GM23338 (cell line): ENCODE results near the gene MAP3K8. TPM values are rescaled to one million over a fixed set of nuclear protein-coding genes. Genes with fewer than 3 reads are reported as not detected.

Experiments used
- ATAC-seq: fragments of 200-7000 bp; cut with Tn5 transposase; 3 replicates; pipeline ENCODE4 v1.9.1; 2020
- DNase-seq: peaks from one replicate; pipeline ENCODE4 v3.0.0-alpha.2; 2015; ENCODE audit warnings: low spot score
- H2AFZ ChIP-seq: fragments of 200-600 bp; sonication (generic); 2 replicates; pipeline ENCODE4 v1.8.0; 2016; ENCODE audit warnings: antibody characterized with exemption, mild to moderate bottlenecking, moderate library complexity
- H3F3A ChIP-seq: fragments of 200-600 bp; sonication (generic); replicated peaks from 2 replicates; pipeline ENCODE4 v1.8.0; 2017; ENCODE audit warnings: antibody characterized with exemption, mixed run types, low read depth
- H3K27ac ChIP-seq: fragments of 200-600 bp; sonication (generic); 2 replicates; pipeline ENCODE4 v1.6.1; 2016; ENCODE audit warnings: low read depth
- H3K27me3 ChIP-seq: fragments of 200-600 bp; sonication (generic); 2 replicates; pipeline ENCODE4 v1.8.0; 2016; ENCODE audit warnings: mild to moderate bottlenecking, mixed run types, moderate library complexity; ENCODE audit not compliant: insufficient read depth
- H3K36me3 ChIP-seq: fragments of 200-600 bp; sonication (generic); 2 replicates; pipeline ENCODE4 v1.8.0; 2016; ENCODE audit warnings: mild to moderate bottlenecking; ENCODE audit not compliant: insufficient read depth
- H3K4me1 ChIP-seq: fragments of 200-600 bp; sonication (generic); 2 replicates; pipeline ENCODE4 v1.8.0; 2016; ENCODE audit warnings: mild to moderate bottlenecking, moderate library complexity; ENCODE audit not compliant: insufficient read depth
- H3K4me2 ChIP-seq: fragments of 200-600 bp; sonication (generic); 2 replicates; pipeline ENCODE4 v1.7.1; 2017; ENCODE audit warnings: mixed run types
- H3K4me3 ChIP-seq: fragments of 200-600 bp; sonication (generic); 2 replicates; pipeline ENCODE4 v1.6.1; 2016; ENCODE audit warnings: mixed run types
- H3K79me2 ChIP-seq: fragments of 200-600 bp; sonication (generic); replicated peaks from 2 replicates; pipeline ENCODE4 v1.8.0; 2017; ENCODE audit warnings: mild to moderate bottlenecking; ENCODE audit not compliant: insufficient read depth
- H3K9me2 ChIP-seq: fragments of 200-600 bp; sonication (generic); 2 replicates; pipeline ENCODE4 v1.8.0; 2017; ENCODE audit not compliant: insufficient read depth
- H4K20me1 ChIP-seq: fragments of 200-600 bp; sonication (generic); replicated peaks from 2 replicates; pipeline ENCODE4 v1.8.0; 2017; ENCODE audit warnings: mild to moderate bottlenecking; ENCODE audit not compliant: insufficient read depth
- H3K27ac Mint-ChIP-seq: 2 replicates; pipeline ENCODE4 v1.8.0; 2020; ENCODE audit warnings: inconsistent platforms, mild to moderate bottlenecking, moderate library complexity, mixed read lengths
- H3K27me3 Mint-ChIP-seq: 3 replicates; pipeline ENCODE4 v1.8.0; 2022; ENCODE audit warnings: low read depth, mild to moderate bottlenecking, moderate library complexity, mixed read lengths, inconsistent platforms; ENCODE audit not compliant: insufficient read depth, poor library complexity
- H3K36me3 Mint-ChIP-seq: 3 replicates; pipeline ENCODE4 v1.8.0; 2021; ENCODE audit warnings: low read depth, mild to moderate bottlenecking, inconsistent platforms, moderate library complexity, mixed read lengths
- H3K4me1 Mint-ChIP-seq: 3 replicates; pipeline ENCODE4 v1.8.0; 2020; ENCODE audit warnings: mild to moderate bottlenecking, inconsistent platforms, mixed read lengths
- H3K4me3 Mint-ChIP-seq: 3 replicates; pipeline ENCODE4 v1.8.0; 2021; ENCODE audit warnings: moderate library complexity, mild to moderate bottlenecking, inconsistent platforms, mixed read lengths
- H3K9me3 Mint-ChIP-seq: 3 replicates; pipeline ENCODE4 v1.8.0; 2020; ENCODE audit warnings: moderate library complexity, mild to moderate bottlenecking, inconsistent platforms, mixed read lengths
- CREB1 ChIP-seq: fragments of 250-450 bp; sonication (Bioruptor Pico); IDR thresholded peaks from 2 replicates; pipeline ENCODE4 v1.5.0; 2020; ENCODE audit warnings: low read depth, mild to moderate bottlenecking, moderate library complexity
- CTCF ChIP-seq, 2 experiments: fragments of 200-600 bp in 1 of 2; sonication (generic) in 1 of 2; conservative IDR thresholded peaks; 2 replicates each; pipeline versions ENCODE4 v1.5.1 to v1.6.1; 2016 to 2017; ENCODE audit warnings: antibody characterized with exemption in 2 of 2, low read depth in 2 of 2, mild to moderate bottlenecking in 2 of 2, moderate library complexity in 1 of 2
- ETS1 ChIP-seq: IDR thresholded peaks from 2 replicates; pipeline ENCODE4 v1.6.1; 2016; ENCODE audit warnings: antibody characterized with exemption
- EZH2 ChIP-seq: fragments of 200-600 bp; sonication (generic); IDR thresholded peaks from one replicate; pipeline ENCODE4 v1.8.0; 2017; ENCODE audit warnings: antibody characterized with exemption, mild to moderate bottlenecking, low read depth; ENCODE audit not compliant: unreplicated experiment
- EZH2phosphoT487 ChIP-seq: fragments of 200-600 bp; sonication (generic); IDR thresholded peaks from one replicate; pipeline ENCODE4 v1.8.1; 2018; ENCODE audit warnings: antibody characterized with exemption; ENCODE audit not compliant: unreplicated experiment
- JUNB ChIP-seq: IDR thresholded peaks from one replicate; pipeline ENCODE4 v1.6.1; 2016; ENCODE audit warnings: antibody characterized with exemption; ENCODE audit not compliant: unreplicated experiment
- NANOG ChIP-seq: IDR thresholded peaks from 2 replicates; pipeline ENCODE4 v1.6.1; 2016; ENCODE audit warnings: antibody characterized with exemption, borderline replicate concordance
- POLR2AphosphoS5 ChIP-seq: IDR thresholded peaks from 2 replicates; pipeline ENCODE4 v1.6.1; 2016; ENCODE audit warnings: antibody characterized with exemption, low read depth
- STAT1 ChIP-seq: IDR thresholded peaks from one replicate; pipeline ENCODE4 v1.6.1; 2016; ENCODE audit warnings: antibody characterized with exemption; ENCODE audit not compliant: unreplicated experiment
- ZNF114 ChIP-seq: fragments of 250-450 bp; sonication (Bioruptor Pico); IDR thresholded peaks from 2 replicates; pipeline ENCODE4 v1.5.0; 2020; ENCODE audit warnings: mild to moderate bottlenecking, moderate library complexity
- ZNF331 ChIP-seq: fragments of 250-450 bp; sonication (Bioruptor Pico); IDR thresholded peaks from 2 replicates; pipeline ENCODE4 v1.5.0; 2020; ENCODE audit warnings: low read depth, mild to moderate bottlenecking, moderate library complexity
- ZNF462 ChIP-seq: fragments of 250-450 bp; sonication (Bioruptor Pico); IDR thresholded peaks from 2 replicates; pipeline ENCODE4 v1.5.0; 2020; ENCODE audit warnings: mild to moderate bottlenecking, moderate library complexity
- polyA plus RNA-seq: library from polyadenylated mRNA; unstranded; fragments of >200 nt; fragmentation: Nextera tagmentation; extraction: Ambion mirVana; gene quantifications from 2 replicates; pipeline ENCODE4 v1.2.1, GENCODE V29; 2016
- total RNA-seq: library from RNA; depleted of rRNA; stranded (reverse); fragments of >200 nt; shearing (Covaris generic); gene quantifications from 2 replicates; pipeline ENCODE4 v1.2.3, GENCODE V29; 2014
- TF ChIP-seq, protein P1 (sequence below): IDR thresholded peaks from one replicate; pipeline ENCODE4 v1.6.1; 2018; ENCODE audit warnings: antibody characterized with exemption; ENCODE audit not compliant: unreplicated experiment

Gene MAP3K8
- total and polyA plus RNA-seq, 2 experiments from 2014 or later, result 3.5 to 5.0 TPM

- Histone ChIP-seq H3K4me3 (no peak overlapping the region), H3K27me3 (no peaks in the 10 kb centered on the region), H4K20me1 (no peaks in the 10 kb centered on the region), H3K4me2 (no peak overlapping the region), H3F3A (no peaks in the 10 kb centered on the region), H3K36me3 (no peaks in the 10 kb centered on the region), H3K9me2 (no peaks in the 10 kb centered on the region), H3K79me2 (no peaks in the 10 kb centered on the region), H2AFZ (no peak overlapping the region), H3K4me1 (no peaks in the 10 kb centered on the region), H3K27ac (no peak overlapping the region)
- no peak for ATAC-seq
- DNase-seq, result no peak
- Mint-ChIP-seq H3K4me3 (no peak overlapping the region), H3K4me1 (peaks cover 2% of the 10 kb centered on the region; the same call in 1 of the 3 replicates), H3K27ac (no peak overlapping the region), H3K27me3 (peaks cover 4% of the 10 kb centered on the region), H3K9me3 (no peaks in the 10 kb centered on the region), H3K36me3 (no peaks in the 10 kb centered on the region)
- TF ChIP-seq EZH2phosphoT487, result no peak
- TF ChIP-seq, protein P1, sequence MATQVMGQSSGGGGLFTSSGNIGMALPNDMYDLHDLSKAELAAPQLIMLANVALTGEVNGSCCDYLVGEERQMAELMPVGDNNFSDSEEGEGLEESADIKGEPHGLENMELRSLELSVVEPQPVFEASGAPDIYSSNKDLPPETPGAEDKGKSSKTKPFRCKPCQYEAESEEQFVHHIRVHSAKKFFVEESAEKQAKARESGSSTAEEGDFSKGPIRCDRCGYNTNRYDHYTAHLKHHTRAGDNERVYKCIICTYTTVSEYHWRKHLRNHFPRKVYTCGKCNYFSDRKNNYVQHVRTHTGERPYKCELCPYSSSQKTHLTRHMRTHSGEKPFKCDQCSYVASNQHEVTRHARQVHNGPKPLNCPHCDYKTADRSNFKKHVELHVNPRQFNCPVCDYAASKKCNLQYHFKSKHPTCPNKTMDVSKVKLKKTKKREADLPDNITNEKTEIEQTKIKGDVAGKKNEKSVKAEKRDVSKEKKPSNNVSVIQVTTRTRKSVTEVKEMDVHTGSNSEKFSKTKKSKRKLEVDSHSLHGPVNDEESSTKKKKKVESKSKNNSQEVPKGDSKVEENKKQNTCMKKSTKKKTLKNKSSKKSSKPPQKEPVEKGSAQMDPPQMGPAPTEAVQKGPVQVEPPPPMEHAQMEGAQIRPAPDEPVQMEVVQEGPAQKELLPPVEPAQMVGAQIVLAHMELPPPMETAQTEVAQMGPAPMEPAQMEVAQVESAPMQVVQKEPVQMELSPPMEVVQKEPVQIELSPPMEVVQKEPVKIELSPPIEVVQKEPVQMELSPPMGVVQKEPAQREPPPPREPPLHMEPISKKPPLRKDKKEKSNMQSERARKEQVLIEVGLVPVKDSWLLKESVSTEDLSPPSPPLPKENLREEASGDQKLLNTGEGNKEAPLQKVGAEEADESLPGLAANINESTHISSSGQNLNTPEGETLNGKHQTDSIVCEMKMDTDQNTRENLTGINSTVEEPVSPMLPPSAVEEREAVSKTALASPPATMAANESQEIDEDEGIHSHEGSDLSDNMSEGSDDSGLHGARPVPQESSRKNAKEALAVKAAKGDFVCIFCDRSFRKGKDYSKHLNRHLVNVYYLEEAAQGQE, result no peak
- TF ChIP-seq CREB1 (CRISPR knock-in tag), result no peak
- TF ChIP-seq ZNF331 (CRISPR knock-in tag), result no peak
- TF ChIP-seq ETS1, result no peak
- no peak for TF ChIP-seq POLR2AphosphoS5
- no peak for TF ChIP-seq STAT1
- TF ChIP-seq ZNF462 (CRISPR knock-in tag), result no peak
- TF ChIP-seq CTCF (conservative IDR thresholded peaks at IDR 0.05; ENCODE audit: low read depth in 2 of 2), result no peak
- TF ChIP-seq JUNB, result no peak
- no peak for TF ChIP-seq EZH2
- no peak for TF ChIP-seq NANOG
- TF ChIP-seq ZNF114 (CRISPR knock-in tag), result no peak
Measured at GRCh38 chr10:30391266-30391665, 42.7 kb upstream of the MAP3K8 start.
